Measurements from ENCODE around the gene SPATA2.

GRCh38 chr20:49906615-49907154 is 8.6 kb downstream of the SPATA2 start:
- TF ChIP-seq EZH2 (IDR thresholded peaks at IDR 0.05; ENCODE audit: borderline replicate concordance, low read depth, low read length, severe bottlenecking), result no peak
- TF ChIP-seq CTCF (IDR thresholded peaks at IDR 0.05; ENCODE audit: borderline replicate concordance, extremely low read depth, low read length, poor library complexity, severe bottlenecking), result no peak

All from DND-41 (cell line).